Measurements from ENCODE around the gene CEP85L.

- no peak for TF ChIP-seq EZH2 (IDR thresholded peaks at IDR 0.05; ENCODE audit: insufficient read depth, poor library complexity, severe bottlenecking)
- TF ChIP-seq EZH2phosphoT487 (IDR thresholded peaks at IDR 0.05; ENCODE audit: insufficient read depth, low read depth): no peak
These were observed 8.8 kb upstream of the CEP85L start for GRCh38 chr6:118660218-118660569.
